NCI-H82 treated with DMSO at 0.1 percent for 48 hours (cell line): ENCODE measurements around the gene GNG3.
"Not testable (repeated sequence)": the region's sequence is repeated elsewhere in the genome, so short reads cannot be mapped to it uniquely, and the experiment has no call there.

Source experiments
- DNase-seq: peaks from one replicate; lab custom pipeline; 2025; ENCODE audit not compliant: unreplicated experiment; lab: John Stamatoyannopoulos, UW

Gene GNG3

DNA sequence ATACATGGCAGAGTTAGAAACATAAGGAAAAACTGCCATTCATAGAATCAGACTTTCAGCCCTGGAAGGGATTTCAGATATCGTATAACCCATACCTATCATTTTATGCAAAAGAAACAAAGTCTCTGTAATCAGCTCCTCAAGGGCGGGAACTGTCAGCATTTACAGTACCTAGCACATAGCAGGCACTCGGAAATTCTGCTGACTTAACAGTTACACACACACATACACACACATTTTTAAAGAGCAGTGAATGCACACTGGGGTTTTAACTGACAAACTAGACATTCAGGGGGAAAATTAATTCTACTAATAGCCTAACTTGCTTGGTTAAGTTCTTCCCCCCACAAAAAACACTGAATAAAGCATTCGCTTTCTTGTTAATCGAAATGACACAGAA is 8.7 kb downstream of the GNG3 start:
- no peak for DNase-seq

DNA sequence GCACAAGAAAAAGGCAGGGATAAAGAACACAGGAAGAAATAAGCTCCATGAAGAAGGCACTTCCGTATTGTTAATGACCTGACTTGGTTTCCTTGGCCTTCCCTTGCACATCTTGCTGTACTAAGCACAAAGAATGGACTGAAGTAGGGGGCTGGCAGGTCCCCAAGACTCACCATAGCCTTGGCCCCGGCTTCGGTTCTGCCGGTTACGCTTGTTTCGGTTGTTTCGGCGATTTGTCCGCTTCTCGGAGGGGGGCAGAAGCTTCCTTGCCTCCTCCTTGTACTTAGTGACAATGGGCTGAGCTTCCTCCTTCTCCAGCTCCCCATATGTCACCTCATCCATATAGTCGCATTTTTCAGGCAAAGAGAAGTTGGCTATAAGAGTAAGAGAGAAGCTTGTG is 9.3 kb downstream of the GNG3 start:
- no peak for DNase-seq

DNA sequence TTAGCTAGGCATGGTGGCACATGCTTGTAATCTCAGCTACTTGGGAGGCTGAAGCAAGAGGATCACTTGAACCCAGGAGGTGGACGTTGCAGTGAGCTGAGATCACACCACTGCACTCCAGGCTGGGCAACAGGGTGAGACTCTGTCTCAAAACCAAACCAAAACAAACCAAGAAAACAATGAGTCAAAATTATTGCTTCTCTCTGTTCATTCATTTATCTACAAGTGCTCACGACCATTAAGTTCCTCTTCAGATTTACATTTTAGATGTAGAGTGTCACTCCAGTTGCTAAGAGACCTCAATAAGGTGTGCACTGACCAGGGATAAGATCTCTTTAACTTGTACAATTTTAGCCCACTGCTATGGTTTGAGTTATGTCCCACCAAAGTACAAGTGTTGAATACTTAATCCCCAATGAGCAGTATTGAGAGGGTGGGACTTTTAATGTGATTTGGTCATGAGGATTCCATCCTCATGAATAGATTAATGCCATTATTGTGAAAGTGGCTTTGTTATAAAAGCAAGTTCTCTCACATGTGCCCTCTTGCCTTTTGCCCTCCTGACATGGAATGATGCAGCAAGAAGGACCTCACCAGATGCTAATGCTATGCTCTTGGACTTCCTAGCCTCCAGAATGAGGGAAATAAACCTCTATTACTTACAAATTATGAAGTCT is 12.0 kb downstream of the GNG3 start:
- DNase-seq, result no peak

DNA sequence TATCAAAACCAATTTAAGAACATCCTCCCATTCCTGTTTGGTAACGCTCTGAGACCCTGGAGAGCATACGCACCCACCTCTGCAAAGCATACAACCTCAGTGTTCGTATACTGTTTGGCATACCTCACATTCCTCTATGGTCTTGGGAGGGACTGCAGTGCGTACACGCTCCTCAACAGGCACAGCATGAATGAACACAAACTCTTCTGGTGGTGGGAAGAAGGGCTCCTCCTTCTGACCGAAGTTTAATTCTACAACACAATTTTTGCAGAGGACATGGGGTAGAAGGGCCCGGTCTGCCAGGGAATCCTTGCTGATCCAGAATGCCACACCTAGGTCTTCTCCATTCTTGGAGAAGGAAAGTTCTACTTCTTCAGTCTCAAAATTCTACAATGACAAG is 14.5 kb downstream of the GNG3 start:
- no peak for DNase-seq

DNA sequence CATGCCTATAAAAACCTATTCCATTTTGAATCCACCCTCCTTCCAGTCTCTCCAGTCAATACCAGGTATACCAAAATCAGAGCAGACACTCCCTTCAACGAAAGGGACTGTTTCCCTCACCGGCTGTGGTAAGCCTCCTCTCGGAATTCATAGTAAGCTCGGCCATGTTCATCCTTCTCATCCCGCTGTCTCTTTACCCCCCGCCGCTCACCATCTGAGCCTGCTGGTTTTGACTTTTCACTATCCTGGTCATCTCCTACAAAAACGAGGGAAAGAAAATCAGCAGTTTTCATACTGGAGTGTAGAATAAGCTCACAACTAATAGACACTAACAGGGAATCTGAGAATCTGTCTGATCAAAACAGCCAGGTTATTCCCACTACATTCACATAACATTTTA is 16.7 kb downstream of the GNG3 start:
- no peak for DNase-seq

DNA sequence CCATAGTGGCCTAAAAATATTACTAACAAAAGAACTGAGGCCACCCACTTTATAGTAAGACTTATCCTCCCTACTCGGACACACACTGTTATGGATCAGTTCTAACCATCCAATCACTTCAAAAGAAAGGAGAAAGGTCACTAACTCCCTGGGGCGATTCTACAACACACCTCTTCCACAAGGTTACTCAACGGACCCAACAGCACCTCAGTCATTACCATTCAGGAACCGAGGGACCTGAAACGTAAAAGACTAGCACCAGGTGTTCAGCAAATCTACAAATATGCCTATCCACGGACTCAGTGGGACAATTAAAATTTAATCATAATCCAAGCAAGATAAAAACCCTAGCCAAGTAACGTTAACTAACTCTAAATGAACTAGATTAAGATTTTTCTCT is 18.2 kb downstream of the GNG3 start:
- DNase-seq, result no peak

DNA sequence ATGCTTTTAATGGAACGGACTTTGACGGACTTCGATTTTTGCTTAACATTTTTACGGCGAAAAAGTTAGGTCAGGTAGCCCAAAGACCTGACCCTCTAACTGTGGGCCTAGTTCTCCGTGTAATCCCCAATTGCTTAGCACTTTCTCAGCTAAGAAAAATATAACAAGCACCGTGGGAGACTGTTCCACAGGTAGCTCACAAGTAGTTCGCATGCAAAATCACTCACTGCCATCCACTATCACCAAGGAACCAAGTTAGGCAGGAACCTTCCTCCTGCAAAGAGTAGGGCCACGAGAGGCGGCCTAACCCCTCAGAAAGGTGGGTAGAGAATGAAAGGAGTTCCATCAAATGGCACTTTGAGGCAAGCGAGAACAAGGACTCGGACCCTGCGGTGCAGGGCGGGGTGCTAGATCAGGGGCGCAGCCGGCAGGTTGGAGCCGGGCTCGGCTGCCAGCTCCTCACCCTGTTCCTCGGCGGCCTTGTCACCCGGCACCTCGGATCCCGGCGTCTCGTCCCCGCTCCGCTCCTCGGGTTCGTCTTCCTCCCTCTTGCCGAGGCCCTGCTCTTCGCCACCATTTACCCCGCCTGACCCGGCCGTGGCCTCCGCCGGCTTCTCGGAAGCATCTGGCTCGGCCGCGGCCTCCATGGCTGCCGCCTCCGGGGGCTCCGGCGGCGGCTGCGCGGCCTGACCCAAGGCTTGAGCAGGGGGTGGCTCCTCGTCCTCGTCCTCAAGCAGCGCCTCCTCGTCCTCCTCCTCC is 18.9 kb downstream of the GNG3 start:
- DNase-seq, result no peak

DNA sequence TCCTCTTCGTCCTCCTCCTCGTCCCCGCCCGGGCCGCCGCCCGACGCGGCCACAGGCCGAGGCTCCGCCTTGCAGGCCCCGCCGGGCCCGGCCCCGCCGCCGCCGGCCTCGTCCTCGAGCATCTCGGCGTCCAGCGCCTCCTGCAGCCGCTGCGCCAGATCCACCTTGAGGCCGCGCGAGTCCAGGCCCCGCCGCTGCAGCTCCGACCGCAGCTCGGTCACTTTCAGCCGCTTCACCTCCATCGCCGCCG is 19.4 kb downstream of the GNG3 start:
- DNase-seq, result no peak

DNA sequence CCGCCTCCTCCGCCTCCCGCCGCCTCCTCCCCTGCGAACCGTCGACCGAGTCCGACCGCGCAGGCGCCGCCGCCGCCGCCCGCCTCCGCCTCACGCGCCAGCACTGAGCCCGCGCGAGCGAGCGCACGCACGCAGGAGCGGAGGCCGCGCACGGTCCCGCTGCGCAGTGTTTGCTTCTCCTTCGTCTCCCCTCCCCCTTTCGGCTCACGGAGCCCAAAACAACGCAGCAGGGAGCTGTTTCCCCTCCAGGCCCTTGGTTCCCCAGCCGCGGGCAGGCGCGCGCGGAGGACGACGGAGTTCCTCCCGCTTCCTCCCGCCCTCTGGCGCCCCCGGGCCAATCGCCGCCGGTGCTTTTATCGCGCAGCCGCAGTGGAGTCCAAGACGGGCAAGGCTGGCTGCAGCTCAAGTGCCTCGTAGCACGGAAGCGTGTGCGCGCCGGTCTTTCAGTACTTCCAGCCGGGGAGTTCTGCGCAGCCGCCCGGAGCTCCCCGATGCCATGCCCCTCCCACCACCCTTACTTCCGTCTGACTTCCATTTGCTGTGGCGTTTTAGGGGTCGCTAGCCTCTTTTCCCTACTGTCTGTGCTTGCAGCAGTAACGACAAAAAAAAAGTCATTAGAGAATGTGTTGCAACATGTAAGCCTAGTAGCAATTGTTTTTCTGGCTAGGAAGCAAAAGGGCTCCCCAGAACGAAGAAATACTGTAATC is 19.8 kb downstream of the GNG3 start, which contains the start of gene HNRNPUL2:
Gene HNRNPUL2, minus strand, starts transcription at position 293 of the 707 bp plus-strand sequence. CDS start 301 bp downstream, outside the sequence.
- DNase-seq, result peak; percentile 92

DNA sequence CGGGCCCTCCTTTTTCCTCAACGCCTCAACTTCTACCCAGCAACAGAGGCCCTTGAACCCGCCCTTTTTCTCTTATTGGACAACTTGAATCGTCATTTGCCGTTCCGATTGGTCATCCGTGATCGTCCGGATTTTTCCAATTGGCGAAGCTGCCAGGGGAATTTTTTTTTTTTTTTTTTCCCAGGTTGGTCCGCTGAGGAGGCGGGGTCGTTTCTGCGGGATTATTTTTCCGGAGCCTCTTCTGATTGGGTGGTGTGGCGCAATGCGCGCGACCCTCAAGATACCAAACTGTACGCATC is 20.3 kb downstream of the GNG3 start:
- DNase-seq, result peak; percentile 89

DNA sequence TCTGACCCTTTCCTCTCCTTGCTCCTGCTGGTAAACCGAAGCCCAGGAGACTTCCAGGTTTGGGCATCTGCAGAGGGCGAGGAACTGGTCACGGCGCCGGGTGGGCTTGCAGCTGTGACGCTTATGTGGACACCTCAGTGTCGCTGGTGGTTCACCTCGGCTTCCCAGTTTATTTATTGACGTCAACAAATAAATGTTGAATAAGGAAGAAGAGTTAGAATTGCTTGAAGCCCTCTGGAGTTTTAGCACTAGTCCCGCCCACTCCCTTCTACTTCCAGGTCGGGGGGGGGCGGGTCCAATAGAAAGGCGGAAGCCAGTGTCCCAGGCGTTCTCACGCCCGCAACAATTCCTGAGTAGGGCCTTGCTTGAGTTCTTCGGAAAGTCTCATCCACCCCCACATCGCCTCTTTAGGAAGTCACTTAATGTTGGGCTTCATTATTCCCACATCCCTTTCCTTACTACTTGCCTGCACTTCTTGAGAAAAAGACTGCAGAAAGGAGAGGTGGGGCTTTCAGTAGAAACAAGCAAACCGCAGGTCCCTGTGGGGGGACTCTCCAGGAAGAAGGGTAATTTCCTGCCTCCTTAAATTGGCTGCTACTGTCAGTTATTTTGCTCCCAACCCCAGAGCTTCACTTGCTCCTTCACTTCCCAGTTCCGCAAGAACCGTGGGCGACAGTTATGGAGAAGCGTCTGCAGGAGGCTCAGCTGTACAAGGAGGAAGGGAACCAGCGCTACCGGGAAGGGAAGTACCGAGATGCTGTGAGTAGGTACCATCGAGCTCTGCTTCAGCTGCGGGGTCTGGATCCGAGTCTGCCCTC is 20.9 kb downstream of the GNG3 start, which contains the start of gene TTC9C:
Gene TTC9C, plus strand, starts transcription at position 316 of the 818 bp plus-strand sequence. Its CDS starts 363 bp downstream, at position 679.
- DNase-seq, result peak; percentile 48

DNA sequence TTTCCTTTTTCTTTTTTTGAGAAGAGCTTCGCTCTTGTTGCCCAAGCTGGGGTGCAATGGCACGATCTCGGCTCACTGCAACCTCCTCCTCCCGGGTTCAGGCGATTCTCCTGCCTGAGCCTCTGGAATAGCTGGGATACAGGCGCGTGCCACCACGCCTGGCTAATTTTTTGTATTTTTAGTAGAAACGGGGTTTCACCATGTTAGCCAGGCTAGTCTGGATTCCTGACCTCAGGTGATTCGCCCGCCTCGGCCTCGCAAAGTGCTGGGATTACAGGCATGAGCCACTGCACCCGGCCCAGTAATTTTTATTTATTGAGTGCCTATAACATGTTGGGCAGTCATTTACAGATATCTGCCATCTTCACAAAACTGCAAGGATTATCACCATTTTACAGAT is 22.6 kb downstream of the GNG3 start:
- not testable (repeated sequence) for DNase-seq

DNA sequence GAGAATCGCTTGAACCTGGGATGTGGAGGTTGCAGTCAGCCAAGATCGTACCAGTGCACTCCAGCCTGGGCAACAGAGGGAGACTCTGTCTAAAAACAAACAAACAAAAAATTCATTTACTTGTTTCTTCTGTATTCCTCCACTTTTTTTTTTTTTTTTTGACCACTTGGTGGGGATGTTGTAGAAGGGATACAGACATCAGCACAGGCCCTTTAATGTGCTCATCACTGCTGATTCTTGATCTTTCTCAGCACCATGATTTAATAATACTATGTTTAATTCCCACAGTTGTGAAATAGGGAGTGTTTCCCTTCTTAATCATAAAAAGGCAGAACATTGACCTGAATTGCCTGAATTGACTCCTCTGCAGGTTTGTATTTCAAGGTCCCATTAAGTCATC is 25.4 kb downstream of the GNG3 start:
- DNase-seq, result no peak

DNA sequence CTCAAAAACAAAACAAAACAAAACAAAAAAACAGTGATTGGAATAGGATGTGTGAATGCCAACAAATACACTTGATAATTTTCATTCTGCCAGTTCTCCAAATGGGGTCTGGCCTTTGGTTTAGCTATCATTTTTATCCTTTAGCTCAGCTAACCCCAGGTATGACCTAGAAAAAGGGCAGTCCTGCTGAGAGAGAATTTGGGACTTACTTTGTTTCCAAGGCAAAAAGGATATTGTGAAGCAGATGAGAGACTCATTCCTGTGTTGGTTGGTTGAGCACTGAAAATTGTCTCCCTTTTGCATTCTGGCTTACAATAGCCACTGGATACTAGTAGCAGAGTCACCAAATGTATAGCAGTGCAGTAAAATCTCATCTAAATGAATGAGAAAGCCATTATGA is 29.7 kb downstream of the GNG3 start:
- no peak for DNase-seq

DNA sequence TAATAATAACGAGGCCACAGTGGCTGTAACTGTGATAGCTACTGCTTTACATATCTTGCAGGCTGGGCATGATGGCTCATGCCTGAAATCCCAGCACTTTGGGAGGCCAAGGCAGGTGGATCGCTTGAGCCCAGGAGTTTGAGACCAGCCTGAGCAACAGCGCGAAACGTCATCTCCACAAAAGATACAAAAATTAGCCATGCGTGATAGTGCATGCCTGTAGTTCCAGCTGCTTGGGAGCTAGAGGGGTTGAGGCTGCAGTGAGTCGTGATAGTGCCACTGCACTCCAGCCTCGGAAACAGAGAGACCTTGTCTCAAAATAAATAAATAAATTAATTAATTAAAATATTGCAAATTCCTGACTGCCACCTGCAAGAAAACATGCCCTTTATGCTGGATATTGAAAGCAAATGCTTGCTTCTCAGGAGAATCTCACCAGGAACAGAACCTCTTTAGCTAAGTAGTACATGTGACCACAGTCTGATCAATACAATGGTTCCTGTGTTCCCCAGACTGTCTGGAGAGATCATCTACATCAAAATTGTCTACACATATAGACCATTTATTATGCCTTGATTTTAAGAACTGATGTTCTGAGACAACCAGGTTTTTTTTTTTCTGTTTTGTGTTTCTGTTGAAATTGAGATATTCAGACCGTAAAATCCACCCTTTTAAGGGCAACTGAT is 40.1 kb downstream of the GNG3 start:
- DNase-seq, result no peak

DNA sequence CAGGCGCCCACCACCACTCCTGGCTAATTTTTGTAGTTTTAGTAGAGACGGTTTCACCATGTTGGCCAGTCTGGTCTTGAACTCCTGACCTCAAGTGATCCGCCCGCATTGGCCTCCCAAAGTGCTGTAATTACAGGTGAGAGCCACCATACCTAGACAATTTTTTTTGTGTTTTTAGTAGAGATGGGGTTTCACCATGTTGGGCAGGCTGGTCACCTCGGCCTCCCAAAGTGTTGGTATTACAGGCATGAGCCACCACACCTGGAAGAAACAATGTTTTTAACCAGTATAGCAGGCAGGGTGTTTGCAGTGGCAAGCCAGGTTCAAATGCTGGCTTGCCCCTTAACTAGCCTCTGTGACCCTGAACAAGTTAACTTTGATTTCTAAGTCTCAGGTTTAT is 42.5 kb downstream of the GNG3 start:
- DNase-seq, result not testable (repeated sequence)

DNA sequence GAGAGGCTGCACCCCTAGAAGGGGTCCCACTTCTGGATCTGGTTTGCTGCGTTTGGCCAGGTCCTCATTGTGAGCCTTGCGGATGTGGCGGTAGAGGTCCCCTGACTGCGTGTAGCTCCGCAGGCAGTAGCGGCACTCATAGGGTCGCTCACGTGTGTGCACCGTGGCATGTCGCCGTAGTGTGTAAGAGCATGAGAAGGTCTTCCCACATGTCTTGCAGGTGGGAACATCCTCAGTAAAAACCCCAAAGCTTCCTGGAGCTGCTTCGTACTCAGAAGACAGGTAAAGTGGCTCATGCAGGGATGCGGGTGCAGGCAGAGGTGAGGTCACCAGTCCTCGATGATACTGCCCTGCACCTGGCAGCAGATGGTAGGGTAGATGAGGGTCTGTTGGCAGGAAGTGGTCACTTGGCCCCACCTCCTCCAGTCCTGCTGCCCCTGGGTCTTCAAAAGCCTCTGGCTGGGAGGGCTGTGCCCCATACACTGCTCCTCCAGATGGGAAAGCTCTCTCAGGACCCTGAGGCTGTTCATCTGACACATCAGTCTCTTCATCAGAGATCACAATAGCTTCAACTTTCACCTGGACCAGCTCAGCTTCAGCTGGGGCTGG is 44.8 kb downstream of the GNG3 start:
- no peak for DNase-seq

DNA sequence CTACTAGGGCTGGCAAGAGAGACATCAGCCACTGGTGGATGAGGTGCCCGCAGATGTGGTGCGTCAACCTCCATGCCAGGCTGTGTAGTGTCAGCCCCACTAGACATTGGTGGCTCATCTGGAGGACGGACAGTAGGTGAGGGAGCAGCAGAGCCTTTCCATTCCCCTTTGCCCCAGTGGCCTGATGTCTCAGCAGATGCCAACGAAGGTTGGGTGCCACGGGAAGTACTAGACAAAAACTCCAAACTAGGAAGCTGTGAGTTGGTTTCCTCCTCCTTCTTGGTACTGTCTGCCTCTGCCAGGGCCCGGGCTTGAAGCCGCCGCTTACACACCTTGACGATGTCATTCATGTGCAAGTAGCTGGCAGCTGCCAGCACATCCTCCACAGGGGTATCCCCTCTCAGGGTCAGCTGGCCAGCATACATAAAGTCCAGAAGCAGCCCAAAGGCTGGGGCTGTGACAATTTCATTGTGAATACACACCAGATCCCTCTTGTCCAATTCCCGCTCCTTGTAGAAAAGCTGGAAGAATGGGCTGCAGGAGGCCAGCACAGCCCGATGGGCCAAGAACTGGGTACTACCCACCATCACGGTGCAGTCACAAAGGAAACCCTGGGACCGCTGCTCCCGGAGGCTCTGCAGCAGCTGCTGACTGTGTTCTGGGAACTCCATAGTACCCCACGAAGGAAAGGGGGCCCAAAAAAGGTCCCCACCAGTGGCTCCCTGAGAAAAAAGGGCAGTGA is 45.7 kb downstream of the GNG3 start:
- no peak for DNase-seq

DNA sequence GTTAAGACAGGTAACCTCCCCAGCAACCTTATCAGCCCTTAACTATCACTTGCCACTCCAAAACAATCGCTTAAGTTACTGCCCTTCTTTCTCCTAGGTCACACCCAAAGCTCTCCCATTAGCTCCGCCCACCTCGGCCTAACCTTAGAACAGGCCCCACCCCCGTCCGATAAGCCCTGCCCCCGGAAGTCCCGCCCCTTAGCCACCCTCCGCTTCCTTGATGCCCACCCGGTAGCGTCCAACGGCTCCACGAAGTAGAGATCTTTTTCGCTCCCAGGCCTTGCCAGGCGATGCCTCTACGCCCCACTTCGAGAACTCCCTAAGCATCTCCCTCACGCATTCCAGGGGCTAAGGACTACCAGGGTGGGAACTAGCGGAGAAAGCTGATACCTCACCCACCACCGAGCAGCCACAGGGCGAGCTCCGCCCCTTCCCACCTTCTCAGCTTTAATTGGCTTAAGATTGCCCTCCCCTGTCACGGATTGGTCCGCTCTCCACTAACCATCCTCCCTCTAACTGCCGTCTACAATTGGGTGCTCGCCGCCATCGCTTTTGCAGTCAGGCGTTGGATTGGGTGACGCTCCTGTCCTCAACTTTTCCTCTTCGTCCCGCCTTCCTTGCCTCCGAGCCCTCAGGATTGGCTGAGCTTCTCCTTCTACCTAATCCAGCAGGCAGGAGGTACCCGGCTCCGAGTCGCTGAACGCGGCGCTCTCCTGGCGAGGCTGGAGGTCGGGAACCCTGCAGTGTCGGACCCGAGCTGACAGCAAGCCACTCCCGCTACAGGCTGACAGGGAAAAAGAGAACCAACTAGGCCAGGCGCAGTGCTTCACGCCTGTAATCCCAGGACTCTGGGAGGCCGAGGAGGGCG is 46.5 kb downstream of the GNG3 start, which contains the start of gene ZBTB3:
Gene ZBTB3, minus strand, starts transcription at position 425 of the 868 bp plus-strand sequence. CDS start 496 bp downstream, outside the sequence.
- DNase-seq, result peak; percentile 98
